ACHN (cell line): ENCODE results near the gene KCNMB2.

Experiments
- DNase-seq: peaks from one replicate; pipeline ENCODE4 v3.0.0-alpha.2; 2015
- in situ Hi-C: cut with HindIII; loops from 2 replicates; pipeline ENCODE4 v1.10.0; 2017; ENCODE audit warnings: low sequenced_read_pairs, low pct_ligation_motif_present, low pct_unique_long_range_greater_than_20kb

The KCNMB2 gene

DNA sequence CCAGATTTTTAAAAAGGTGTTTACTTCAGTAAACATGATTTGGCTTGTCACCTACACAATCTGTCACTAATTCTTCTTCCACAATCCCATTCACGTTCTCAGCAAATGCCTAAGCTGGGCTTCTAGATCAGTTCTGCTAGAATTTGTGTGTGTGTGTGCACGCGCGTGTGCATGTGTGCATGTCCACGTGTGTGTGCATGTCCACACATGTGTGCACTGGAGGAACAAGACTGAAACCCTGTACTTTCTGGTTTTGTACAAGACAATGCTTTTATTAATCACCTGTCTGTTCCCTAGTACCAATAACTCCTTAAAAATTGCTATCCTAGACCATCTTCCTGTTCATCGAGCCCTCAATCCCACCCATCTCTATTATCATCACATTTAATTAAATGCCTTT lies 229.2 kb downstream of the KCNMB2 start:
- in situ Hi-C loops: no loop called here
- no peak for DNase-seq

DNA sequence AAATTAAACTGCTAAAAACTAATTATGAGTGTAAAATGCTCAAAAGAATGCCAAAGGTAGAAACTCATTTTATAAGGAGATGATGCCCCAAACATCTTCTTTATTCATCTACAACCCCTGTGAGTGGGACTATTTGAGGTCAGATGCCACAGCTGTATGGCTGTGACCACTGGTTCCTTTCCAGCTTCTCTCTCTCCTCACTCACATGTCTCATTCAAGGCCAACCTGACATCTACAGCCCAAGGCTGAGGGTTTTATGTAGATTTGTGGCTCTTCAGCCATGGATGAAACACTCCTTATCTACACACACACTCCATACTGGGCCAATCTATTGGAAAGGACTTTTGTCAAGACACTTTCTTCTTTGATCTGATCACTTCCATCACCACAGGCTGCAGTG lies 231.3 kb downstream of the KCNMB2 start:
- in situ Hi-C loops: no loop called here
- DNase-seq: no peak

DNA sequence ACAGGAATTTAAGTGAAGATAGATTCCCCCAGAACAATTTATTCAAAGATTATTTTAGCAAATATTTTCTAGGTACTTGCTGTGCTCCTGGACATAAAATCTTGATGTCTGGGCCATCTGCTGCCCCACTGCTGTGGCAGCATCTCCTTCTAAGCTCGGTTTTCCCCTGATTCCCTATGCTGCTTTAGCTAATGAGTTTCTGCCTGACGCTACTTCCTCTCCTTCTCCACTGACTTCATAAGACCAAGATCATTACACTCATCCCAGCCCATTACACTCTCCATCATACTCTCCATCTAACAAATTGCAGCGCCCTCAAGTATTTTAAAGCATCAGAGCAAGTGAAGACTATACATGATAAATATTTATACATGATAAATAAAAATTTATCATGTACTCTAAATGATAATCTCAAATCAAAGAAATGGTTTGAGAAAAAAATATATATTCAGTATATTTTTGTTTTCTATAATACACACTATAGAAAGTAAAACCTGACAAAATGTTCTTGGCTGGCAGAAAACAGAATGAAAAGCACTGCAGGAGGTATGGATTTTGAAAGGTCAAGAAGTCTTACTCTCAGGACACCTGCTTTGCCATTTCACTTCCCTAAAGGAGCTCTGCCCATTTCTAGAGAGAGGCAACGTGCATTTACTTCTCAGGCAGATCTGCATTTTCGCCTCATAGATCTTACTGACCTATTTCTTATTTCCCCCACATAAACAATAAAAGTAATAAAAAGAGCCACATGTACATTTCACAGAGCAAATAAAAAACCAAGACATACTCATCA lies 232.0 kb downstream of the KCNMB2 start:
- DNase-seq: no peak
- in situ Hi-C loops: no loop called here

DNA sequence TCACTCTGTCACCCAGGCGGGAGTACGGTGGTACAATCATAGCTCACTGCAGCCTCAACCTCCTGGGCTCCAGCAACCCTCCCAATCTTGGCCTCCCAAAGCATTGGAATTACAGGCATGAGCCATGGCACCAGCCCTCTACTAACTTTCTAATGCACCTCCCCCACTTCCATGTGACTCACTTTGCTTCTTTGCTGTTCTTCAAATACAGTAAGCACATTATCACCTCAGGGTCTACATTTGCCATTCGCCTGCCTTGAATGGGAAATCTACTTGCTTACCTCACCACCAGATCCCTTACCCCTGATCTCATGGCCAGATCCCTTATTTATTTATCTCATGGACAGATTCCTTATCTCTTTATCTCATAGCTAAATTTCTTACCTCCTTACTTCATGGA lies 235.3 kb downstream of the KCNMB2 start:
- in situ Hi-C loops: no loop called here
- DNase-seq: no peak

DNA sequence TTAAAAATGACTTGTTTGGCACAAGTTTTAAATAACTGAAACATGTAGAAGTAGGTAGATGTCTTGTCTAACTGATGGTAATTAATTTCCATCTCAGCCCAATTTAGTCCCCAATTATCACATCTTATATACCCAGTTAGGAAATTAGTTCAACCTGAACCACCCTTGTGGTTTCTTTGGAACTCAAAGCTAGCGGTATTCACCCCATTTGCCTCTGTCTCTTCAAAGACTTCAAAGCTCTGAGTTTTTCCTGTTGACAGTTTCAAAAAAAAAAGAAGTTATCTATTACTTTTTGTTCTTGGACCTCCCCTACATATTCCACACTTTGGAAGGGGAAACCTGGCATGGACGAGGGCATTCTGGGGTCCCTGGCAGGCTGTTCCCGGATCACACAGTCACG lies 236.5 kb downstream of the KCNMB2 start:
- in situ Hi-C loops: no loop called here
- DNase-seq: no peak

DNA sequence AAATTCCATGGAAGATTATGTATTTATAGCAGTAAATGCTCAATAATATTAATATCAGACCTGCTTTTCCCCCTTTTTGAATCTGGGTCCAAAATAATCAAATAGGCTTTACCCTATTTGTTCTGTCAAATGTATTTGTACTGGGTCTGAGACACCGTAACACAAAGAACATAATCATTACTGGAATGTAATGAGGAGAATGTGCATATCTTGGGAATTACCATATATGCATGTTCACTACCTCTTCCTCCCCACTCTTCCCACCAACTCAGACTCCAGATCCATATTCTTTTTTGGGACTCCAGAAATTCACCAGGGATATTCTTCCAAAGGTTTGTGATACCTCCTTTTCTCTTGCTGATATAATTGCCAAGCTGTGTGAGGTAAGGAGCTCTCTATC lies 237.1 kb downstream of the KCNMB2 start:
- no peak for DNase-seq
- in situ Hi-C loops: no loop called here

DNA sequence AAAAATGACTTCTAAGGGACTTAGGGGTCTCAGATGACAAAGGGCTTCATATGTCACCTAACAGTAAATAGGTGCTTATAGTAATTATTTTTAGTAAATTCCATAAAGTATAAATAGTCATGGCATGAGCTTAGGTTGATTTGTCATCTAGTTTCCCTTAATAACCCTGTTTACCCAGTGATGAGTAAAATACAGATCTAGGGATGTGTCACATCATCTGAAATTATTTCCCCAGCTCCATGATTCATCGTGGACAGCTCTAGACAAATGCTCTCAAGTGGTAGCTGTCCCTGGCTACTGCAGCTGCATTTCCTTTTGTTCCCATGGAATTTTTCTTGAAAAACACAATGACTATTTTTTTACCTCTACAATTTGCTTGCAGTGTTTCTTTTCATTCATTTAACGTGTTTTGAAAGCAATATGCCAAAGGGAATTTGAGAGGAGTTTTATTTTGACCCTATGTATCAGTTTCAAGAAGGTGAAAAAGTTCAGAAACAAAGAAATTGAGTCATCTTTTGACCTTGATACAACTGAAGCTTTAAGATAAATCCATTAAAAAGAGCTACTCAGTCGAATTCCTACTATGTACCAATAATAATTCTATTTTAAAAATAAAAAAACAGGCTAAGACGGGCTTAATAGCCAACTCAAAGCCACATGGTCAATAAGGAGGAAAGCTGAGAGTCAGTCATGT lies 241.6 kb downstream of the KCNMB2 start:
- no peak for DNase-seq
- in situ Hi-C loops: no loop called here

DNA sequence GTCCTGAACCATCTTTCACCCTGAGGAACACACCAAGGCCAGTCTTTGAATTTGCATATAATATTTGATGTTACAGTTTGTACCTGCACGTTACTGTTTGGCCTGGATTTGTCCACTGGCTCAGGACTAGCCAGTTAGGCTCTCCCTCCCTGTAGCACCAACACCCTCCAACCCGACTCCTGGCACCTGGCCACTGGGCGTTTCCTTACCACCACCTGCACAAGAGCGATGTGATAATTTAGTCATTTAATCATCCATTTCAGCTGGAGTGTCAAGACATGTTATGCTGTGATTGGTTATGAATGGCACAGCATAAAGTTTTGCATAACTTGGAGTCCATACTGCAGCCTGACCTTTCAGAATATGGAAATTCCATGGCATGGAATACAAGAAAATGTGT lies 242.4 kb downstream of the KCNMB2 start:
- in situ Hi-C loops: no loop called here
- no peak for DNase-seq

DNA sequence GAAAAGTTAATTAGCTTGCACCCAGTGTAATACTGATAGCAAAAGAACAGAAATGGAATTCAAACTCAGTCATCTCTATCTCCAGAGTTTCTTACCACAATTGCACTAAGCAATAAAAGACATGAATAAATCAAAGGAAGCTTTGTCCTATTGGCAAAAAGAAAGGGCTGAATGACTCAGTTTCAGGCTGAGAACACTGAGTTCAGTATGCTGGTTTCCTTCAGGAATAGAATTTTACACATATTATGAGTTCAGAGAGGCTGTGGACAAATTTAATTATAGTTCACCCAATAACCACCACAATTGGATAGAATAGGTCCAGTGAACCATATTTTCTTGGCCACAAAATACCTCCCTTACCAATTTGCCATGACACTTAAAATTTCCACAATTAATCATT lies 249.7 kb downstream of the KCNMB2 start:
- no peak for DNase-seq
- in situ Hi-C loops: no loop called here

DNA sequence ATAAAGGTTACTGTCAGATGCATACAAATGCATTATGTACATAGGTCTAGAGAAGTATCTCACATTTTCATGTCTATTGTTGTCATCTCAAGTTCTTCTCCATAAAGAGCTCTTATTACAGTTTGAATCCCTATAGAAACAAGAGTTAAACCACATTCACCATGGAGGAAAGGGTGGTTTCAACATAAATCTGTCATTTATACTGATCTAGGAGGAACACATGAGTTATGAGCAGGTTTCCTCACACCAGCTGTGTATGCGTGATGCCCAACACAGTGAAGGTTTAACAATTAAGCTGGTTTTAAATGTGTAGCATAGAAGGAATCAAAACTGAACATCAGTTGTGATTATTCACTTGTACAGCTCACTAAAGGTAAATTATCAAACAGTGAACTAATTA lies 251.7 kb downstream of the KCNMB2 start:
- DNase-seq: no peak
- in situ Hi-C loops: no loop called here

DNA sequence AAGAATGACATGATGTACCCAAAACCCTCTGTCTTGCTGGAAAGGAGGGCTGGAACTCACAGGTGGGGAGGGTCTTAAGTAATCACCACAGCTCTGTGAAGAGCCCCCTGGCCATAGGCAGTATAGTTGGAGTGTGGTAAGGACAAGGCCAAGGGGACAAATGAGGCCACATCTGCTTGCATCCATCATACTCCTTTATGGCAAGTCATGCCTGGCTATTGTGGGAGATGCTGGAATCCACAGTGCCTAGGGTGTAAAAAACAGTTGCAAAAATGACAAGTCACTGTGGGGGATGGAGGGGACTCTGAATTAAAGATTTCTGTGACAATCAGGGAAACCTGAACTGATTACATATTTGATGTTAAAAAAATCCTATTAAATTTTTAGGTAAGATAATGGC lies 258.5 kb downstream of the KCNMB2 start:
- no peak for DNase-seq
- in situ Hi-C loops: no loop called here

DNA sequence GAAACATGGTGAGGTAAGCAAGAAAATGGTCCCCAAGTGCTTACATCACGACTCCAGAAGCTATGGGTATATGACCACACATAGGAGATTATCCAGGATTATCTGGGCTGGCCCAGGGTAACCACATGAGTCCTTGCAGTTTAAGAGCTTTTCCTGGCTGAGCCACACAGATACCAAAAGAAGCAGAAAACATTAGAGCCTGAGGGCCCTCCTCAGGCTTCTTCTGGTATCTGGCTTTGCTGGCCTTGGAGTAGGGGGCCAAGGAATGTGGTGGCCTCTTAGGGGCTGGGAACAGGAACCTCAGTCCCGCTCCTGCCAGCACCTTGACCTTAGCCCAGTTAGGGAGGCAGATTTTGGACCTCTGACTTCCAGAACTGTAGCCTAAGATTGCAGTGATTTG lies 259.1 kb downstream of the KCNMB2 start:
- in situ Hi-C loops: no loop called here
- DNase-seq: no peak

DNA sequence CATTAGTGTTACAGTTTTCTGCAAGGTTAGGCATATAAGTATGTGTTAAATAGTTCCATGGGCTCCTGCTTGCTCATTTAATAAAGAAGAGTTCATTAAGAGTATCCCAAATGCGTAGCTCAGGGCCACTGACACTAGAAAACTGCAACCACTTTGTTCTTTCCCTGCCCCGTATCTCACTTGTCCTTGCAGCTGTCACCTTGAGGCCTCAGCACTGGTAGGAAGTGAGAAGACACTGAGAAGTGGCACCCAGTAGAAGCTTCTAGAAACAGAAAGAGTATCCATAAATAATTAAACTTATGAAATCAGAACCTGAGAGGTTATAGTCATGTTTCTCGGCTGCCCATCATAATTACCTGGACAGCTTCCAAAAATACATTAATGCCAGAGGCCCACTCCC lies 266.0 kb downstream of the KCNMB2 start:
- in situ Hi-C loops: no loop called here
- DNase-seq: no peak

DNA sequence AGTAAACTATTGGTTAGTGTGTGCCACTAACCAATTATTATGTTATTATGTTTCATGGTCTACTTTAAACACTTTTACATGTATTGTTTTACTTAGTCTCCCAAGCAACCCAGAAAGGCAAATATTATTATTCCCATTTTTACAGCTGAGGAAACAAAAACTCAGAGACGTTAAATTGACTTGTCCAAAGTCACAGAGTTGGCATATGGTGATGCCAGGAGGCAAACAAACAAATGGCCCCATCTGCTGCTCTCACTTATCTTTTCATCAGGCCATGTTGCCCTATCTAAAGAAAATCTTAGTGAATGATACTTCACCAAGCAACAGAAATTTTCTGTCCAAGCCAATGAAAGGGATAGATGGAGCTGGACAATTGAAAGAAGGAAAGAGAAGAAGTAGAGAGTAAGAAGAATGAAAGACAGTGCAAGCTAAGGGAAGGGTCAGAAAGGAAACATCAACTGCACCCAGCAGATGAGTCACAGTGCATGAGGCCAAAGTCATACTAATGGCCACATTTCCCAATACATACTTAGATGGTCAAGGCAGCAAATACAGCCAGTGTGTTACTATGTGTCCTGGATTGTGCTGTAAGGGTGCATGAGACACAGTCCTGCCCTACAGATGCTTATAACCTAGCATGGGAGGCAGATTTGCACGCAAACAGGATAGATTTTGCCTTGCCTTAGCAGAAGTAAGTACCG lies 266.9 kb downstream of the KCNMB2 start:
- in situ Hi-C loops: no loop called here
- DNase-seq: no peak

DNA sequence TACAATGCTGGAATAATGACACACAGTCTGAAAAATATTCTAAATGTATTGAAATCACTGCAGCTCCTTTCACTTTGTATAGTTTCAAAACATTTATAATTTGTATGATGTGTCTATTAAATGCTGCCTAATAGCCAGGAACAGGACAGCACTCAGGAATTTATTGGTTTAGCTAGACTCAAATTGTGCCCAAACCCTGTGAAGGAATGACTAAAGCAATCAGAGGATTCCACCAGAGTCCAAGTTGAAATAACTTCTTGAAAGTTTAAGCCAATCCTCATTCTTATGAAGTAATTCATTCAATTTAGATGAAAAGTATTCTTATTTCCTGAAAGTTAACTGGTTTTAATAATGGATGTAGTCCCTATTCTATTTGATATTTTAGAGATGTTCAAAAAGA lies 268.4 kb downstream of the KCNMB2 start:
- in situ Hi-C loops: no loop called here
- DNase-seq: no peak

DNA sequence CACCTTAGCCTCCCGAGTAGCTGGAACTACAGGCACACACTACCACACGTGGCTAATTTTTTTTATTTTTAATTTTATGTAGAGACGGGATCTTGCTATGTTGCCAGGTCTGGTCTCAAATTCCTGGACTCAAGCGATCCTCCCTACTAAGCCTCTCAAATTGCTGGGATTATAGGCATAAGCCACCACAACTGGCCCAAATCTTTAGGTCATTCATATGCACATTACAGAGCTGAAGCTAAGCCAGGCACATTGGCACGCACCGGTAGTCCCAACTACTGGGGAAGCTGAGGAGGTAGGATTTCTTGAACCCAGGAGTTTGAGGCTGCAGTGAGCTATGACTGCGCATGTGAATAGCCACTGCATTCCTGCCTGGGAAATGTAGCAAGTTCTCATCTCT lies 269.5 kb downstream of the KCNMB2 start:
- no peak for DNase-seq
- in situ Hi-C loops: no loop called here

DNA sequence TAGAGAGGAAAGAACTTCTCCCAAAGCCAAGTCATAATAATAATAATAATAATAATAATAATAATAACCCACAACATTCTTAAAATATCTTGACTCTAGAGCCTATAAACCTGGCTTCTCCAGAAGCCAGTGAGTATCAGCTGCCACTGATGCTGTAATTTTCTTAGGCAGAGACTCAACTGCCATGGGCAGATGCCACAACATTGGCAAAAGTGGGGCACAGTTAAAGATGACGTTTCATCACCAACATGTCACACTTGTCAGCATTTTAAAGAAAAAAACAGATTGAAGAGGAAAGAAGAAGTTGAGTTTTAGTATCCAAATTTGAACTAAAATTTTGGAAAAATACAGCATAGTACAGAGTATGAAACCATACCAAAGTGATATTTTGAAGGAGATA lies 270.4 kb downstream of the KCNMB2 start:
- DNase-seq: no peak
- in situ Hi-C loops: no loop called here

DNA sequence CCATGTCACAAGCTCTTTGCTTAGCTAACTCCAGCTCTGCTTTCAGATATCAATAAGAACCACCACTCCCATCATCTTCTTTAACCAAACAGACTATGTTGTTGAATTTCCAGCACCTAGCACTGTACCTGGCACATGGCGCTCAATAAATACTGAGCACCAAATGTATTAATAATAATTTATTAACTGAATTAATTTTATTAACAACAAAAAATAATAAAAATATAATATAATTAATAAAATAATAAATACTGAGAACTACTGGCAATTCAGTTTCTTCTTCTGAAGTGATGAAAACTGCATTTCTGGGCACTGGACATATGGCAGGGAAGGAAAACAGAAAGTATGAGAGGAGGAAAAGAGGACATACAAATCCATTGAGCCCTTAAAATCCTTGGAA lies 271.5 kb downstream of the KCNMB2 start:
- no peak for DNase-seq
- in situ Hi-C loops: no loop called here

DNA sequence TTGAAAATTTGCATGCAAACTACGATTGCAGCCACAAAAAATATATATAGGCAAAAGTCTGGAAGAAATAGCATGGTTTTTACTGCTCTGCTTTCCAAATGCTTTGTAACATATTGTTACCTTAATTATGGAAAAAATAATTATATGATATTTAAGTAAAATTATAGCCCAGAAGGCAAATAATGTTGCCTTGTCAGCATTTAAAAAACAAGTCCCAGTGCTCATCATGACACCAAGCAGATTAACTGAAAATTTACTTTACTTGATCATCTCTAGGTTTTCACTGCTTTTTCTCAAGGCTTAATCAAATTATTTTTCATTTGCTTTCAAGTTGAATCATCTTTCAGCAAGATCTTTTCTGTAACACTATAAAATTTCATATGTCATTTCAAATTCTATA lies 272.5 kb downstream of the KCNMB2 start:
- in situ Hi-C loops: no loop called here

DNA sequence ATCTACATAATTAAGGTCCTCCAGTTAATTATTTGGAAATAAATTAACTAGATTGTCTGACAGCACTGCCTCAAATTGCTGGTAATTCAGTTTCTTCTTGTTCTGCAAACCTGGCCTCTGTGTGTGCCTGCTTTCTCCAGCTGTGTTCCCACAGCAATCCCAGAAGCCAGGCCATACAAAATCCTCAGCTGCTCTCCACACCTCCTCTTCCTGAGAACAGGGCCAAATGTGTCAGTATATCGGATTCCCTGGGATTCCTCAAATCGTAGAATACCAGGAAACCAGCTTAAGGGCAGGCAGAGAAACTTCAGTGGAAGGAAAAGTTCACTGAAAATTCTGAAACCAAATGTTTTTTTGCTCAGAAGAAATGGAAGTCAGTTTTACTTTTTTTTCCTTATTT lies 273.9 kb downstream of the KCNMB2 start:
- in situ Hi-C loops: no loop called here
- no peak for DNase-seq

More for the DNA sequence above, 272.5 kb downstream of the KCNMB2 start:
- DNase-seq: no peak
